GM12878 (cell line): ENCODE results near the gene CHFR.
"Not testable (repeated sequence)": the region's sequence is repeated elsewhere in the genome, so short reads cannot be mapped to it uniquely, and the experiment has no call there.

ENCODE experiments used
- FOS ChIP-seq: IDR thresholded peaks from 3 replicates; pipeline ENCODE4 v1.6.1; 2011; ENCODE audit warnings: borderline replicate concordance; ENCODE audit not compliant: insufficient read length; ENCODE audit errors: extremely low read depth
- JUNB ChIP-seq: IDR thresholded peaks from 2 replicates; pipeline ENCODE4 v1.6.1; 2016; ENCODE audit warnings: antibody characterized with exemption, mild to moderate bottlenecking
- RAD21 ChIP-seq: IDR thresholded peaks from 2 replicates; pipeline ENCODE4 v1.6.1; 2011; ENCODE audit warnings: mild to moderate bottlenecking, low read depth, low read length, moderate library complexity; ENCODE audit not compliant: insufficient read depth

DNA sequence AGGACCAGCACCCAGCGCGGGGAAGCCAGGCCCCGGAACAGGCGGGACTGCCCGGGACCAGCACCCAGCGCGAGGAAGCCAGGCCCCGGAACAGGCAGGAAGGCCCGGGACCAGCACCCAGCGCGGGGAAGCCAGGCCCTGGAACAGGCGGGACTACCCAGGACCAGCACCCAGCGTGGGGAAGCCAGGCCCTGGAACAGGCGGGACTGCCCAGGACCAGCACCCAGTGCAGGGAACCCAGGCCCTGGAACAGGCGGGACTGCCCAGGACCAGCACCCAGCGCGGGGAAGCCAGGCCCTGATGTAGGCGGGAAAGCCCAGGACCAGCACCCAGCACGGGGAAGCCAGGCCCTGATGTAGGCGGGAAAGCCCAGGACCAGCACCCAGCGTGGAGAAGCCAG lies 12.8 kb downstream of the CHFR start:
- not testable (repeated sequence) for TF ChIP-seq RAD21, JUNB, FOS
